ENCODE results near the gene CNTN4.

CNTN4 gene

GRCh38 chr3:3038201-3038991 lies 939.7 kb downstream of the CNTN4 start:
- no peak overlapping the region for H3K4me3 ChIP-seq (ENCODE audit: low read depth, low read length)
- DNase-seq (ENCODE audit: low read depth) = no peak
- TF ChIP-seq, protein P1, sequence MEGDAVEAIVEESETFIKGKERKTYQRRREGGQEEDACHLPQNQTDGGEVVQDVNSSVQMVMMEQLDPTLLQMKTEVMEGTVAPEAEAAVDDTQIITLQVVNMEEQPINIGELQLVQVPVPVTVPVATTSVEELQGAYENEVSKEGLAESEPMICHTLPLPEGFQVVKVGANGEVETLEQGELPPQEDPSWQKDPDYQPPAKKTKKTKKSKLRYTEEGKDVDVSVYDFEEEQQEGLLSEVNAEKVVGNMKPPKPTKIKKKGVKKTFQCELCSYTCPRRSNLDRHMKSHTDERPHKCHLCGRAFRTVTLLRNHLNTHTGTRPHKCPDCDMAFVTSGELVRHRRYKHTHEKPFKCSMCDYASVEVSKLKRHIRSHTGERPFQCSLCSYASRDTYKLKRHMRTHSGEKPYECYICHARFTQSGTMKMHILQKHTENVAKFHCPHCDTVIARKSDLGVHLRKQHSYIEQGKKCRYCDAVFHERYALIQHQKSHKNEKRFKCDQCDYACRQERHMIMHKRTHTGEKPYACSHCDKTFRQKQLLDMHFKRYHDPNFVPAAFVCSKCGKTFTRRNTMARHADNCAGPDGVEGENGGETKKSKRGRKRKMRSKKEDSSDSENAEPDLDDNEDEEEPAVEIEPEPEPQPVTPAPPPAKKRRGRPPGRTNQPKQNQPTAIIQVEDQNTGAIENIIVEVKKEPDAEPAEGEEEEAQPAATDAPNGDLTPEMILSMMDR (conservative IDR thresholded peaks at IDR 0.05; ENCODE audit: low read depth, low read length) = no peak

- TF ChIP-seq, protein P1 (conservative IDR thresholded peaks at IDR 0.05; ENCODE audit: low read depth, low read length) = no peak
- peak; percentile 1 for DNase-seq (ENCODE audit: low read depth)
- no peak overlapping the region for H3K4me3 ChIP-seq (ENCODE audit: low read depth, low read length)
Measured at GRCh38 chr3:3053974-3054373, 955.3 kb downstream of the CNTN4 start.

DNA sequence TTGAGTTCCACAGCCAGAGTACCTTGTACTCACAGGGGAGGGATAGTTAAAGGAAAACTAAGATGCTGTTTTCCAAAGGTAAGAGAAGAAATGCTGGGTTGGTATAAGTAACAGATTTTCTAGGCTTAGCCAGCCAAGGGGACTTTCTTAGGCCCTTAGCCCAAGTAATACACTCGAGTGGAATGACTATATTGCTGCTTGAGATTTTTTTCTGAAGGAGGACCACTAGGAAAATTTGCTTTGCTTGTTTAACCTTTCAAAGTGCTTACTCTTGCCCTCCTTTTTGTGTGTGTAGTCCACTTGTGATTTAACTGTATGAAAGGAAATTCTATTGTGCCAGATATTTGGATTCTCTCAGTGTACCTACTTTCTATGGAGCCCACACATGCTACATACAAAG lies 961.0 kb downstream of the CNTN4 start:
- DNase-seq (ENCODE audit: low read depth) = no peak
- H3K4me3 ChIP-seq (ENCODE audit: low read depth, low read length) = no peak overlapping the region
- TF ChIP-seq, protein P1 (conservative IDR thresholded peaks at IDR 0.05; ENCODE audit: low read depth, low read length) = no peak

GRCh38 chr3:3064297-3064696 lies 965.6 kb downstream of the CNTN4 start:
- TF ChIP-seq, protein P1 (conservative IDR thresholded peaks at IDR 0.05; ENCODE audit: low read depth, low read length) = no peak
- DNase-seq (ENCODE audit: low read depth) = no peak
- H3K4me3 ChIP-seq (ENCODE audit: low read depth, low read length) = no peak overlapping the region

DNA sequence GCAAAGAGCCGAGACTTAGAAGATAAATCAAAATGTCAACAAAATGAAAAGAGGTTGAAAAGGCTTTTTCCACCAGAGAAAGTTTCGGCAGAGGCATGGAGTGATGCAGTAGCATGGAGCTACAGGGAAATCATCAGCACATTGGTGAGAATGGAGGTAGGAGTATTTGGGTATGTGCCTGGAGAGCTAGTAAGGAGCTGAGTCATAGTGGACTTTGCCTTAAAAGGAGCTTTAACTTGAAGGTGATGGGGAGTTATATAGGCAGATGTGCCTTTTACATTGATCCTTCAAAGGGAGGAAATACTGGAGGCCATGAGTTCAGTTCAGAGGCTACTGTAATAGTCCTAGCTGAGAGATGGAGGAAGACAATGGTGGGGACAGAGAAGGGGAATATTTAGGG lies 967.2 kb downstream of the CNTN4 start:
- no peak overlapping the region for H3K4me3 ChIP-seq (ENCODE audit: low read depth, low read length)
- TF ChIP-seq, protein P1 (conservative IDR thresholded peaks at IDR 0.05; ENCODE audit: low read depth, low read length) = no peak
- DNase-seq (ENCODE audit: low read depth) = no peak

DNA sequence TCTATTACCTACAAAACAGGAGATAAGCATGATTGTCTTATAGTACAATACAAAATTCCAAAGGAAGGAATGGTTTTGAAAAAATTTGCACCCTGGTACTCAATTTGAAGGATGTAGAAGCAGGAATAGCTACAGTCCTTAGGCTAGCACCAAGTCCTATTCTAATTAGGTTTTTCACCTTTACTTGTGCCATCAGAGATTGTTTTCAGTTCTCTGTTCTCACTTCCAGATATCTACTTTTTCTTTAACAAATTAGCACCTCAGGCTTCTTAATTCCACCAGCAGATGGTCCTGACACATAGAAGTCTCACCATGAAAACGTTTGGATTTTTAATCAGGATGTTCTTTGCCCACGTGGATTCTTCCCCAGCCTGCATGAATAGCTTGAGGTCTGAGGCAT lies 967.7 kb downstream of the CNTN4 start:
- TF ChIP-seq, protein P1 (conservative IDR thresholded peaks at IDR 0.05; ENCODE audit: low read depth, low read length) = no peak
- no peak for DNase-seq (ENCODE audit: low read depth)
- H3K4me3 ChIP-seq (ENCODE audit: low read depth, low read length) = no peak overlapping the region

DNA sequence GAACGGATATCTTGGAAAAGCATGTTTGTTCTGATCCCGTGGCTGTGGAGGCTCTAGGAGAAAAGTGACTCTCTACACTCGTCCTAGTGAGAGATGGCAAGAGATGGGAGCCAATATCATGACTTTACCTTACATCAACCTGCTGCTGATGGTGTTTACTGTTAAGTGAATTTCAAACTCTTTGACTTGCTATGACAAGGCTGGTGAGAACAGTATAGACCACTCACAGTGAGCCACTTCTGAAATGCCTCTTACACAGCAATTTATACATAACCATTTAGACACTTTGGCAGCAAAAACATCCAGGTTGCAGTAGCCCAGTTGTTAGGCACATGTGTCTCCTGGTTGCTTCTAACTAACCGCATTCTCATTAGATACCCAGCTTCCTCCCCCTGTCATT lies 968.2 kb downstream of the CNTN4 start:
- TF ChIP-seq, protein P1 (conservative IDR thresholded peaks at IDR 0.05; ENCODE audit: low read depth, low read length) = no peak
- DNase-seq (ENCODE audit: low read depth) = no peak
- no peak overlapping the region for H3K4me3 ChIP-seq (ENCODE audit: low read depth, low read length)

Data from choroid plexus epithelial cell (primary cell).